Mucosa of descending colon (tissue), 3 donors: ENCODE data around the gene NUP160. TPM values are rescaled to one million over a fixed set of nuclear protein-coding genes. Genes with fewer than 3 reads are reported as not detected.
A peak's percentile ranks its signal among the peaks of the same experiment; 100 is the strongest.
"Not testable (repeated sequence)": the region's sequence is repeated elsewhere in the genome, so short reads cannot be mapped to it uniquely, and the experiment has no call there.

Experiments used
- ATAC-seq: fragments of 200-7000 bp; cut with Tn5 transposase; one replicate; pipeline ENCODE4 v1.9.1; 2020; ENCODE audit warnings: mild to moderate bottlenecking, moderate library complexity
- DNase-seq, 3 donors: peaks; one replicate each; pipeline ENCODE4 v3.0.0-alpha.2; 2020
- H3K36me3 ChIP-seq: fragments of 200-600 bp; one replicate; pipeline ENCODE4 v1.8.0; 2021; ENCODE audit warnings: low read depth, mild to moderate bottlenecking
- H3K4me1 ChIP-seq: fragments of 200-600 bp; one replicate; pipeline ENCODE4 v1.8.0; 2021; ENCODE audit warnings: low read depth, mild to moderate bottlenecking
- H3K4me3 ChIP-seq: fragments of 200-600 bp; one replicate; pipeline ENCODE4 v1.8.0; 2021; ENCODE audit warnings: mild to moderate bottlenecking
- H3K9me3 ChIP-seq: fragments of 200-600 bp; one replicate; pipeline ENCODE4 v1.8.0; 2021; ENCODE audit warnings: mild to moderate bottlenecking
- intact Hi-C, 2 donors: fragments of 100-400 bp; cut with DNase I in 1 of 2; cut with micrococcal nuclease in 1 of 2; formaldehyde crosslinking; loops; one replicate each; pipeline versions ENCODE4 v1.11.0 to v1.11.1; 2022; cut with DNase I, micrococcal nuclease
- long read RNA-seq, 2 donors: library from polyadenylated mRNA; unstranded; transcript quantifications; one replicate each; pipeline ENCODE4 v2.0.0, GENCODE V29; 2019 to 2021
- total RNA-seq, 3 donors: library from RNA; stranded (reverse); fragmentation: NEBNext Ultra II Directional in 2 of 3; extraction: Animal tissue kit (Norgen Biotek cat#: 25700) in 2 of 3; gene quantifications; one replicate each; pipeline versions ENCODE4 v1.2.1 to v1.2.4, GENCODE V29; 2021 to 2023
- TF ChIP-seq, protein P1 (sequence below): fragments of 200-600 bp; IDR thresholded peaks from one replicate; pipeline ENCODE4 v1.8.0; 2022; ENCODE audit warnings: antibody characterized with exemption, mild to moderate bottlenecking
- donor health status: DM: no; HTN: no; CAD: no; lungs with moderate emphysema.
- donor health status: DM: no; HTN: no; CAD: no.
- donor health status: DM: no; HTN: yes; CAD: no.

NUP160 gene, protein sequence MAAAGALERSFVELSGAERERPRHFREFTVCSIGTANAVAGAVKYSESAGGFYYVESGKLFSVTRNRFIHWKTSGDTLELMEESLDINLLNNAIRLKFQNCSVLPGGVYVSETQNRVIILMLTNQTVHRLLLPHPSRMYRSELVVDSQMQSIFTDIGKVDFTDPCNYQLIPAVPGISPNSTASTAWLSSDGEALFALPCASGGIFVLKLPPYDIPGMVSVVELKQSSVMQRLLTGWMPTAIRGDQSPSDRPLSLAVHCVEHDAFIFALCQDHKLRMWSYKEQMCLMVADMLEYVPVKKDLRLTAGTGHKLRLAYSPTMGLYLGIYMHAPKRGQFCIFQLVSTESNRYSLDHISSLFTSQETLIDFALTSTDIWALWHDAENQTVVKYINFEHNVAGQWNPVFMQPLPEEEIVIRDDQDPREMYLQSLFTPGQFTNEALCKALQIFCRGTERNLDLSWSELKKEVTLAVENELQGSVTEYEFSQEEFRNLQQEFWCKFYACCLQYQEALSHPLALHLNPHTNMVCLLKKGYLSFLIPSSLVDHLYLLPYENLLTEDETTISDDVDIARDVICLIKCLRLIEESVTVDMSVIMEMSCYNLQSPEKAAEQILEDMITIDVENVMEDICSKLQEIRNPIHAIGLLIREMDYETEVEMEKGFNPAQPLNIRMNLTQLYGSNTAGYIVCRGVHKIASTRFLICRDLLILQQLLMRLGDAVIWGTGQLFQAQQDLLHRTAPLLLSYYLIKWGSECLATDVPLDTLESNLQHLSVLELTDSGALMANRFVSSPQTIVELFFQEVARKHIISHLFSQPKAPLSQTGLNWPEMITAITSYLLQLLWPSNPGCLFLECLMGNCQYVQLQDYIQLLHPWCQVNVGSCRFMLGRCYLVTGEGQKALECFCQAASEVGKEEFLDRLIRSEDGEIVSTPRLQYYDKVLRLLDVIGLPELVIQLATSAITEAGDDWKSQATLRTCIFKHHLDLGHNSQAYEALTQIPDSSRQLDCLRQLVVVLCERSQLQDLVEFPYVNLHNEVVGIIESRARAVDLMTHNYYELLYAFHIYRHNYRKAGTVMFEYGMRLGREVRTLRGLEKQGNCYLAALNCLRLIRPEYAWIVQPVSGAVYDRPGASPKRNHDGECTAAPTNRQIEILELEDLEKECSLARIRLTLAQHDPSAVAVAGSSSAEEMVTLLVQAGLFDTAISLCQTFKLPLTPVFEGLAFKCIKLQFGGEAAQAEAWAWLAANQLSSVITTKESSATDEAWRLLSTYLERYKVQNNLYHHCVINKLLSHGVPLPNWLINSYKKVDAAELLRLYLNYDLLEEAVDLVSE (N-terminal part only)
- 10 to 100 TPM; 24.3 to 28.4 (median 28.2) TPM for total RNA-seq
- long read RNA-seq, donor 1, full-length matches to known transcripts, result 21 of 33 reads
- long read RNA-seq, donor 1, partial matches to known transcripts, result 4 of 33 reads
- long read RNA-seq, donor 1, other reads (novel, unspliced or antisense), result 8 of 33 reads
- long read RNA-seq, donor 2, partial matches to known transcripts, result 2 of 6 reads
- long read RNA-seq, donor 2, other reads (novel, unspliced or antisense), result 2 of 6 reads

DNA sequence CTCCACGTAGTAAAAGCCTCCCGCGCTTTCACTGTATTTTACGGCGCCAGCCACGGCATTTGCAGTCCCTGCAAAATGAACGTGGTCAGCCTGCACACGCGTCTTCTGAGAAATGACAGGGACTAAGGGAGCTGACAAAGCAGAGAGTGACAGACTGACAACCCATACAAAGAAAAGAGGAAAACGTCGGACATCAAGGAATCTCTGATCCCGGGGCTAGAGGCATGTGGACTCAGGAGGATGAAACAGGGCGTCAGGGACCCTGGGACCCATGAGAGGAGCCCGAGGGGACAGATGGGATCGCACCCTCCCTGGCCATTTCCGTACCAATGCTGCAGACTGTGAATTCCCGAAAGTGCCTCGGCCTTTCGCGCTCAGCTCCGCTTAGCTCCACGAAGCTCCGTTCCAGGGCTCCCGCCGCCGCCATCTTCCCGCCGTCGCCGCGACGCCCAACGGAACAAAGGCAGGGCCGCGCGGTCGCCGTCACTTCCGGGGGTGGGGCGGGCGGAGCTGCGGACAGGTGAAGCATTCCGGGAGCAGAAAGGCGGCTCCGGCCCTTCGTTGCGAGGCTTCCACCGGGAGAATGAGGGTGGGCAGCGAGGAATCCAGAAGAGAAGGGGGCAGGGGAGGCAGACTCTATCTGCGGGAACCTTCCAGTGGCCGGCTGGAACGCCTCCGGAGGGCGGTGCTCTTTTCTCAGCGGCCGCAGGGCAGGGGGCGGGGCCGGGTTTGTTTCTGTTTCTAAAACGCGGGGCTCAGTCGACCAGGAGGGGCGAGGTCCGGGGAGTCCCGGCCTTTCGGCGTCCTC, at the start of gene NUP160:
TSS of gene NUP160 (minus strand) at position 459 of the 808 bp plus-strand sequence. CDS start at position 427, 32 bp downstream.
- DNase-seq (peak; percentile 93 to 94 (median 93)), ATAC-seq (peak; percentile 96)
- peak within 1 kb of the TSS; percentile 76 for H3K4me3 ChIP-seq
- H3K9me3 ChIP-seq, result no peaks in the 10 kb centered on the region
- peaks cover 11% of the 10 kb centered on the region for H3K4me1 ChIP-seq
- no peaks in the 10 kb centered on the region for H3K36me3 ChIP-seq
- TF ChIP-seq, protein P1, sequence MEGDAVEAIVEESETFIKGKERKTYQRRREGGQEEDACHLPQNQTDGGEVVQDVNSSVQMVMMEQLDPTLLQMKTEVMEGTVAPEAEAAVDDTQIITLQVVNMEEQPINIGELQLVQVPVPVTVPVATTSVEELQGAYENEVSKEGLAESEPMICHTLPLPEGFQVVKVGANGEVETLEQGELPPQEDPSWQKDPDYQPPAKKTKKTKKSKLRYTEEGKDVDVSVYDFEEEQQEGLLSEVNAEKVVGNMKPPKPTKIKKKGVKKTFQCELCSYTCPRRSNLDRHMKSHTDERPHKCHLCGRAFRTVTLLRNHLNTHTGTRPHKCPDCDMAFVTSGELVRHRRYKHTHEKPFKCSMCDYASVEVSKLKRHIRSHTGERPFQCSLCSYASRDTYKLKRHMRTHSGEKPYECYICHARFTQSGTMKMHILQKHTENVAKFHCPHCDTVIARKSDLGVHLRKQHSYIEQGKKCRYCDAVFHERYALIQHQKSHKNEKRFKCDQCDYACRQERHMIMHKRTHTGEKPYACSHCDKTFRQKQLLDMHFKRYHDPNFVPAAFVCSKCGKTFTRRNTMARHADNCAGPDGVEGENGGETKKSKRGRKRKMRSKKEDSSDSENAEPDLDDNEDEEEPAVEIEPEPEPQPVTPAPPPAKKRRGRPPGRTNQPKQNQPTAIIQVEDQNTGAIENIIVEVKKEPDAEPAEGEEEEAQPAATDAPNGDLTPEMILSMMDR, result no peak
- intact Hi-C loops, result no loop called here

DNA sequence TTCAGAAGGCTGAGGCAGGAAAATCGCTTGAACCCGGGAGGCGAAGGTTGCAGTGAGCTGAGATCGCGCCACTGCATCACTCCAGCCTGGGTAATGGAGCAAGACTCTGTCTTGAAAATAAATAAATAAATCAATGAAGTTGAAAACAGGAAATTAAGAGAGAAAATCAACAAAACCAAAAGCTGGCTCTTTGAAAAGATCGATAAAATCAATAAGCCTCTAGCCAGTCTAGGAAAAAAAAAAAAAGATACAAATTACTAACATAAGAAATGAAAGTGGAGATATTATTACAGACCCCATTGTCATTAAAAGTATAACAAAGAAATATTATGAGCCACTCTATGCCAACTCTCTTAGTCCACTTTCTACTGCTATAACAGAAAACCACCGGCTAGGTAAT, 48.0 kb upstream of the NUP160 start:
- Histone ChIP-seq H3K4me3 (no peak overlapping the region), H3K4me1 (no peaks in the 10 kb centered on the region), H3K36me3 (no peaks in the 10 kb centered on the region), H3K9me3 (peaks cover 2% of the 10 kb centered on the region)
- intact Hi-C loops, result no loop called here
- TF ChIP-seq, protein P1, result no peak
- ATAC-seq (no peak), DNase-seq (no peak)

DNA sequence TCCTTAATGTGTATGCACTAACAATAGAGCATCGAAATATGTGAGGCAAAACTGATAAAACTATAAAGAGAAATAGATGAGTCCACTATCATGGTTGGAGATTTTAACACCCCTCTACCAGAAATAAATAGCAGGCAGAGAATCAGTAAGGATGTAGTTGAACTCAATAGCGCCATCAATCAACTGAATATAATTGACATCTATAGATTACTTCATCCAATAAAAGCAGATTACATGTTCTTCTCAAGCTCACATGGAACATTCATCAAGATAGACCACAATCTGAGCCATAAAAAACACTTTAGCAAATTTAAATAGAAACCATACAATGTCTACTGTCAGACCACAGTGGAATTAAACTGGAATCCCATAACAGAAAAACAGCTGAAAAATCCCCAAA, 46.9 kb upstream of the NUP160 start:
- DNase-seq, result no peak
- Histone ChIP-seq H3K4me3 (no peak overlapping the region), H3K9me3 (peaks cover 2% of the 10 kb centered on the region), H3K4me1 (no peaks in the 10 kb centered on the region), H3K36me3 (no peaks in the 10 kb centered on the region)
- ATAC-seq, result no peak
- intact Hi-C loops, result no loop called here
- TF ChIP-seq, protein P1, result no peak

DNA sequence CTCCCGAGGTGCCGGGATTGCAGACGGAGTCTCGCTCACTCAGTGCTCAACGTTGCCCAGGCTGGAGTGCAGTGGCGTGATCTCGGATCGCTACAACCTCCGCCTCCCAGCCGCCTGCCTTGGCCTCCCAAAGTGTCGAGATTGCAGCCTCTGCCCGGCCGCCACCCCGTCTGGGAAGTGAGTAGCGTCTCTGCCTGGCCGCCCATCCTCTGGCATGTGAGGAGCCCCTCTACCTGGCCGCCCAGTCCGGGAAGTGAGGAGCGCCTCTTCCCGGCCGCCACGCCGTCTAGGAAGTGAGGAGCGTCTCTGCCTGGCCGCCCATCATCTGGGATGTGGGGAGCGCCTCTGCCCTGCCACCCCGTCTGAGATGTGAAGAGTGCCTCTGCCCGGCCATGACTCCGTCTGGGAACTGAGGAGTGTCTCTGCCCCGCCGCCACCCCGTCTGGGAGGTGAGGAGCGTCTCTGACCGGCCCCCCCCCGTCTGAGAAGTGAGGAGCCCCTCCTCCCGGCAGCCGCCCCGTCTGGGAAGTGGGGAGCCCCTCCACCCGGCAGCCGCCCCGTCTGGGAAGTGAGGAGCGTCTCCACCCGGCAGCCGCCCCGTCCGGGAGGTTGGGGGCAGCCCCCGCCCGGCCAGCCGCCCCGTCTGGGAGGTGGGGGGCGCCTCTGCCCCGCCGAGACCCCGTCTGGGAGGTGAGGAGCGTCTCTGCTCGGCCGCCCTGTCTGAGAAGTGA, 44.6 kb upstream of the NUP160 start:
- H3K36me3 ChIP-seq, H3K9me3 ChIP-seq, DNase-seq, H3K4me1 ChIP-seq, H3K4me3 ChIP-seq, intact Hi-C loops, ATAC-seq: not testable (repeated sequence)

DNA sequence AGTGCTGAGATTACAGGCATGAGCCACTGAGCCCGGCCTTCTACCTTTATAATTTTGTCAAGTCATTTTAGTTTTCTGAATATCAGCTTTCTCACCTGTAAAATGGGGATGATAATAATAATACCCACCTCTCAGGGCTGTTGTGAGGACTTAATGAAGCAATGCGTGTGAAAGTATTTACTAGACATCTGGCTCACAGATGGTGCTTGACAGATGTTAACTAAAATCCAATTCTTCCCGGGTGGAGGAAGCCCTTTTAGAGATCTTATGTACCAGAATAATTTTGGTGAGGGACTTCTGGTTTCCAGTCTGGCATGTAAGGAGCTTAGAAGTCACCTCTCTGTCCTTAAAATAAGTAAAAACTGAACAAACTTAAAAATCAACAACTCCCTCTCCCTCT, 43.7 kb upstream of the NUP160 start:
- ATAC-seq (no peak), DNase-seq (no peak)
- TF ChIP-seq, protein P1, result no peak
- Histone ChIP-seq H3K4me1 (no peaks in the 10 kb centered on the region), H3K9me3 (peaks cover 2% of the 10 kb centered on the region), H3K36me3 (no peaks in the 10 kb centered on the region), H3K4me3 (no peak overlapping the region)
- intact Hi-C loops, result no loop called here
